H1 (cell line): ENCODE results near the gene MARK4. TPM values are rescaled to one million over a fixed set of nuclear protein-coding genes. Genes with fewer than 3 reads are reported as not detected.
A peak's percentile ranks its signal among the peaks of the same experiment; 100 is the strongest.

Source experiments
- CTCF ChIA-PET: fragments of 300-600 bp; sonication (Branson Sonifier 250); formaldehyde crosslinking; loops from one replicate; lab custom pipeline; 2021; ENCODE audit not compliant: partially characterized antibody; lab: Charles Lee
- POLR2A ChIA-PET: fragments of 300-600 bp; sonication (Branson Sonifier 250); formaldehyde crosslinking; loops from one replicate; lab custom pipeline; 2021; ENCODE audit warnings: inconsistent platforms; ENCODE audit not compliant: partially characterized antibody; lab: Charles Lee
- DNase-seq, 2 experiments: peaks; one replicate each; pipeline versions ENCODE4 v3.0.0 to v3.0.0-alpha.2; 2010 to 2022; ENCODE audit warnings: low spot score in 2 of 2, low read depth in 1 of 2, mixed read lengths in 1 of 2
- FAIRE-seq: peaks from 2 replicates; lab custom pipeline; 2011; peaks lifted over from hg19 to GRCh38; lab: Jason Lieb, UNC
- H2AFZ ChIP-seq: 2 replicates; pipeline ENCODE4 v1.8.1; 2012; ENCODE audit warnings: low read length, inconsistent platforms
- H2AK5ac ChIP-seq: 2 replicates; pipeline ENCODE4 v1.6.1; 2013; ENCODE audit warnings: low read depth, low read length
- H2BK120ac ChIP-seq: replicated peaks from 2 replicates; pipeline ENCODE3; 2013; ENCODE audit warnings: low read depth, low read length, inconsistent platforms
- H2BK12ac ChIP-seq: 2 replicates; pipeline ENCODE4 v1.6.1; 2013; ENCODE audit warnings: low read depth, low read length
- H2BK15ac ChIP-seq: 2 replicates; pipeline ENCODE4 v1.6.1; 2013; ENCODE audit warnings: low read length
- H2BK20ac ChIP-seq: 2 replicates; pipeline ENCODE4 v1.6.1; 2013; ENCODE audit warnings: low read length
- H2BK5ac ChIP-seq: 2 replicates; pipeline ENCODE4 v1.6.1; 2013; ENCODE audit warnings: low read depth, low read length
- H3K14ac ChIP-seq: 2 replicates; pipeline ENCODE4 v1.6.1; 2013; ENCODE audit warnings: inconsistent platforms; ENCODE audit not compliant: insufficient read length
- H3K18ac ChIP-seq: 2 replicates; pipeline ENCODE4 v1.6.1; 2013; ENCODE audit warnings: low read length; ENCODE audit errors: extremely low read depth
- H3K23ac ChIP-seq: 2 replicates; pipeline ENCODE4 v1.6.1; 2013; ENCODE audit warnings: inconsistent platforms; ENCODE audit not compliant: insufficient read length
- H3K23me2 ChIP-seq: 2 replicates; pipeline ENCODE4 v1.6.1; 2013; ENCODE audit warnings: low read depth, low read length
- H3K27ac ChIP-seq: 2 replicates; pipeline ENCODE4 v1.6.1; 2011; ENCODE audit warnings: low read depth, low read length, inconsistent platforms
- H3K27me3 ChIP-seq, 4 experiments: replicated peaks in 1 of 4; 1 replicate in 1 of 4; 2 replicates in 3 of 4; pipeline versions ENCODE4 v1.6.1 to v1.8.1; 2011 to 2013; ENCODE audit warnings: low read length in 3 of 4, mild to moderate bottlenecking in 3 of 4, inconsistent platforms in 2 of 4, mixed read lengths in 2 of 4, moderate library complexity in 1 of 4; ENCODE audit not compliant: control insufficient read depth in 3 of 4, insufficient read depth in 3 of 4; ENCODE audit errors: extremely low read depth in 1 of 4
- H3K36me3 ChIP-seq, 4 experiments: 2 replicates each; pipeline versions ENCODE4 v1.6.1 to v1.8.1; 2011 to 2013; ENCODE audit warnings: mild to moderate bottlenecking in 4 of 4, low read length in 3 of 4, moderate library complexity in 2 of 4, control low read depth in 1 of 4, inconsistent platforms in 1 of 4; ENCODE audit not compliant: insufficient read depth in 4 of 4, control insufficient read depth in 2 of 4
- H3K4ac ChIP-seq: replicated peaks from 2 replicates; pipeline ENCODE3; 2013; ENCODE audit warnings: low read length, low read depth, mixed read lengths, inconsistent platforms; ENCODE audit not compliant: insufficient read length
- H3K4me1 ChIP-seq, 4 experiments: replicated peaks in 1 of 4; 1 replicate in 1 of 4; 2 replicates in 3 of 4; pipeline versions ENCODE4 v1.6.1 to v1.8.1; 2011 to 2013; ENCODE audit warnings: low read length in 3 of 4, inconsistent platforms in 2 of 4, mixed read lengths in 1 of 4; ENCODE audit not compliant: insufficient read depth in 4 of 4, control insufficient read depth in 3 of 4
- H3K4me2 ChIP-seq, 2 experiments: 2 replicates each; pipeline versions ENCODE4 v1.6.1 to v1.8.1; 2011 to 2013; ENCODE audit warnings: low read depth in 2 of 2, low read length in 2 of 2, control low read depth in 1 of 2, inconsistent platforms in 1 of 2, mild to moderate bottlenecking in 1 of 2; ENCODE audit not compliant: insufficient read depth in 1 of 2
- H3K4me3 ChIP-seq, 4 experiments: fragments of 200-600, 300-600 bp in 1 of 4; sonication (generic), shearing (Covaris generic), sonication (Bioruptor Twin) in 1 of 4; 2 replicates each; pipeline versions ENCODE4 v1.5.1 to v1.8.1; 2011 to 2016; ENCODE audit warnings: low read length in 4 of 4, low read depth in 3 of 4, control low read depth in 2 of 4, inconsistent platforms in 2 of 4, mild to moderate bottlenecking in 2 of 4, mixed read lengths in 1 of 4, moderate library complexity in 1 of 4; ENCODE audit not compliant: insufficient read depth in 2 of 4; ENCODE audit errors: extremely low read depth in 1 of 4
- H3K56ac ChIP-seq: replicated peaks from 2 replicates; pipeline ENCODE3; 2013; ENCODE audit warnings: low read depth, mild to moderate bottlenecking, mixed read lengths, low read length, inconsistent platforms; ENCODE audit not compliant: insufficient read length
- H3K79me1 ChIP-seq: 2 replicates; pipeline ENCODE4 v1.6.1; 2013; ENCODE audit warnings: low read depth, low read length, control low read depth
- H3K79me2 ChIP-seq, 2 experiments: 2 replicates each; pipeline versions ENCODE4 v1.6.1 to v1.8.1; 2012 to 2013; ENCODE audit warnings: low read length in 2 of 2, mild to moderate bottlenecking in 2 of 2, inconsistent platforms in 1 of 2; ENCODE audit not compliant: insufficient read depth in 2 of 2, control insufficient read depth in 1 of 2
- H3K9ac ChIP-seq, 4 experiments: replicated peaks in 1 of 4; 1 replicate in 1 of 4; 2 replicates in 3 of 4; pipeline versions ENCODE4 v1.6.1 to v1.8.1; 2011 to 2013; ENCODE audit warnings: low read depth in 3 of 4, low read length in 3 of 4, control low read depth in 2 of 4, mild to moderate bottlenecking in 2 of 4, moderate library complexity in 2 of 4, inconsistent platforms in 1 of 4; ENCODE audit errors: extremely low read depth in 1 of 4
- H3K9me3 ChIP-seq, 2 experiments: 2 replicates each; pipeline versions ENCODE4 v1.6.1 to v1.8.1; 2012 to 2013; ENCODE audit warnings: mild to moderate bottlenecking in 2 of 2, moderate library complexity in 2 of 2, control low read depth in 1 of 2, inconsistent platforms in 1 of 2, low read depth in 1 of 2, low read length in 1 of 2, mixed read lengths in 1 of 2; ENCODE audit not compliant: insufficient read depth in 2 of 2
- H4K20me1 ChIP-seq, 2 experiments: replicated peaks in 1 of 2; 2 replicates each; pipeline versions ENCODE3 to v1.8.1; 2011 to 2013; ENCODE audit warnings: inconsistent platforms in 2 of 2, low read length in 2 of 2, mild to moderate bottlenecking in 1 of 2; ENCODE audit not compliant: insufficient read depth in 2 of 2, control insufficient read depth in 1 of 2
- H4K5ac ChIP-seq: 2 replicates; pipeline ENCODE4 v1.6.1; 2013; ENCODE audit warnings: low read length, low read depth, mixed read lengths, inconsistent platforms; ENCODE audit not compliant: insufficient read length
- H4K8ac ChIP-seq: 2 replicates; pipeline ENCODE4 v1.8.0; 2013; ENCODE audit warnings: mild to moderate bottlenecking, moderate library complexity, low read length, inconsistent platforms; ENCODE audit not compliant: insufficient read depth; ENCODE audit errors: extremely low read depth
- H4K91ac ChIP-seq: replicated peaks from 2 replicates; pipeline ENCODE3; 2013; ENCODE audit warnings: low read length, mixed read lengths, inconsistent platforms; ENCODE audit not compliant: insufficient read length
- CHD1 ChIP-seq: IDR thresholded peaks from 2 replicates; pipeline ENCODE4 v1.6.1; 2012; ENCODE audit warnings: low read depth, low read length, improper control_type of control experiment
- CHD2 ChIP-seq: IDR thresholded peaks from 2 replicates; pipeline ENCODE4 v1.6.1; 2012; ENCODE audit warnings: low read length, improper control_type of control experiment
- CREB1 ChIP-seq: IDR thresholded peaks from 2 replicates; pipeline ENCODE4 v1.6.1; 2012; ENCODE audit warnings: inconsistent platforms
- EGR1 ChIP-seq: IDR thresholded peaks from 2 replicates; pipeline ENCODE4 v1.6.1; 2011; ENCODE audit warnings: low read depth, low read length, borderline replicate concordance
- EP300 ChIP-seq, 2 experiments: IDR thresholded peaks; 1 replicate in 1 of 2; 2 replicates in 1 of 2; pipeline ENCODE4 v1.6.1; 2011 to 2012; ENCODE audit warnings: low read depth in 2 of 2, low read length in 2 of 2, mild to moderate bottlenecking in 2 of 2, borderline replicate concordance in 1 of 2, inconsistent platforms in 1 of 2, moderate library complexity in 1 of 2
- KDM4A ChIP-seq: IDR thresholded peaks from one replicate; pipeline ENCODE4 v1.7.1; 2012; ENCODE audit warnings: low read depth, mild to moderate bottlenecking, moderate library complexity, low read length, inconsistent platforms; ENCODE audit not compliant: severe bottlenecking
- MAFK ChIP-seq: IDR thresholded peaks from 2 replicates; pipeline ENCODE4 v1.6.1; 2012; ENCODE audit warnings: low read depth, mild to moderate bottlenecking, improper control_type of control experiment, low read length
- NRF1 ChIP-seq: IDR thresholded peaks from 2 replicates; pipeline ENCODE4 v1.6.1; 2011; ENCODE audit warnings: mild to moderate bottlenecking, low read depth, low read length, improper control_type of control experiment
- POLR2AphosphoS5 ChIP-seq: IDR thresholded peaks from 2 replicates; pipeline ENCODE4 v1.6.1; 2011; ENCODE audit warnings: low read depth, low read length
- POU5F1 ChIP-seq: IDR thresholded peaks from 2 replicates; pipeline ENCODE4 v1.6.1; 2011; ENCODE audit warnings: low read depth, mild to moderate bottlenecking, low read length, moderate library complexity
- SIX5 ChIP-seq: IDR thresholded peaks from 2 replicates; pipeline ENCODE4 v1.6.1; 2011; ENCODE audit warnings: mild to moderate bottlenecking, low read depth, low read length
- SP1 ChIP-seq: IDR thresholded peaks from 2 replicates; pipeline ENCODE4 v1.6.1; 2011; ENCODE audit warnings: low read depth, low read length
- USF2 ChIP-seq: IDR thresholded peaks from 2 replicates; pipeline ENCODE4 v1.6.1; 2011; ENCODE audit warnings: low read length, improper control_type of control experiment
- WGBS, 2 experiments: shearing (Covaris generic) in 1 of 2; methylation state at CpG; one replicate each; pipeline versions ENCODE4 v1.1.6 to v1.1.7; 2013 to 2015; ENCODE audit warnings: low lambda C conversion rate in 2 of 2, mixed read lengths in 2 of 2, inconsistent platforms in 1 of 2, low coverage in 1 of 2, missing lambda C conversion rate in 1 of 2; ENCODE audit not compliant: insufficient replicate concordance in 2 of 2, insufficient coverage in 1 of 2, insufficient read length in 1 of 2; ENCODE audit errors: extremely low coverage in 1 of 2, missing lambda C conversion rate in 1 of 2; 5-methylcytosine and 5-hydroxymethylcytosine counted together
- polyA plus RNA-seq, 7 experiments: library from polyadenylated mRNA; depleted of rRNA in 3 of 7; stranded (reverse) in 5 of 7; unstranded in 2 of 7; fragments of >200 nt in 5 of 7; fragments of 200-250 nt in 2 of 7; gene quantifications; 1 replicate in 5 of 7; 2 replicates in 1 of 7; 4 replicates in 1 of 7; pipeline versions ENCODE4 v1.2.1 to v1.2.3, GENCODE V29; 2011 to 2013; ENCODE audit warnings: missing spikeins in 2 of 7, mixed read lengths in 2 of 7
- total RNA-seq: library from RNA; stranded (reverse); fragmentation: NEBNext Ultra II Directional; extraction: Animal tissue kit (Norgen Biotek cat#: 25700); gene quantifications from 2 replicates; pipeline ENCODE4 v1.2.1, GENCODE V29; 2021

MARK4 gene
- total and polyA plus RNA-seq, 2 of the 8 experiments (the other 6 are each of a cell fraction or from before 2014, with no cell fraction given) = 12.3 to 49.8 TPM

DNA sequence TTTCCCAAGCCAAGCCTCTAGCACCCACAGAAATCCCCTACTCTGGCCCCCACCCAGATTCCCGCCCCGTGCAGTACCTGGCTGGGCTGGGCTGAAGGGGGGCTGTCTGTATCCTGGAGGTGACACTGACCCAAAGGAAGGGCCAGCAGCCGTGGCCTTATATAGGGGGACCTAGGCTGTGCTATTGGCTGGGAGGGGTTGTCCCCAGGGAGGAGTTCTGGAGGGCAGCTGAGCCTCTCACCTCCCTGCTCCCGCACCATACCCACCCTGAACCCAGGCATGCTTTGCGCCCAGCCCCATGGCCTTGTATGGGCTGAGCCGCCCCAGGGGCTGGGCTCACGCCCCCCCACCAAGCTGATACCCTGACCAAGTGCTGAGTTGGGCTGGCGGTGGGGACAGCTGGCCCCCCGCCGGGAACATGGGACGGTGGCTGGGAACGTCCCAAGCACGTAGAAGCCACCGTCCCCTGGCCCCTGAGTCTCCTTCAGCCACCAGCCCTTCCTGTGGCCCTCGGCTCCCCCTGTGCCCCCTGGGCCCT, 71.7 kb downstream of the MARK4 start, which contains the start of gene CKM:
CKM (minus strand) TSS at position 132 of the 538 bp plus-strand sequence. CDS start 3,162 bp downstream, outside the sequence.
- Histone ChIP-seq H3K36me3 (no peaks in the 10 kb centered on the region), H3K27ac (no peak within 1 kb of the TSS), H4K8ac (peak within 1 kb of the TSS; percentile 62), H3K9me3 (no peaks in the 10 kb centered on the region), H3K23me2 (peaks cover 3% of the 10 kb centered on the region; the same call in 1 of the 2 replicates), H3K56ac (no peak within 1 kb of the TSS), H3K79me1 (no peaks in the 10 kb centered on the region), H3K4me2 (peak within 1 kb of the TSS; percentile 42 to 71), H3K18ac (peak within 1 kb of the TSS; percentile 93), H3K4me3 (peak within 1 kb of the TSS in 3 of 4 experiments; percentile 1 to 52 (median 26); a peak in 5 of 8 replicates), H2BK120ac (no peak within 1 kb of the TSS), H2BK12ac (peak within 1 kb of the TSS; percentile 80; the same call in 1 of the 2 replicates), H3K23ac (no peak within 1 kb of the TSS), H4K91ac (peak within 1 kb of the TSS; percentile 45), H3K9ac (no peak within 1 kb of the TSS; a peak in 1 of 7 replicates), H3K79me2 (no peaks in the 10 kb centered on the region), H3K14ac (no peak within 1 kb of the TSS), H2AFZ (peak within 1 kb of the TSS; percentile 74; the same call in 1 of the 2 replicates), H2BK20ac (no peak within 1 kb of the TSS; the same call in 1 of the 2 replicates), H2BK15ac (peak within 1 kb of the TSS; percentile 88; the same call in 1 of the 2 replicates), H2BK5ac (0 out of 2 replicates have a peak within 1 kb of the TSS, but pooled peaks have one; percentile 44), H3K27me3 (peaks cover 0 to 14% (median 13%) of the 10 kb centered on the region in 4 experiments; a peak in 5 of 7 replicates), H4K20me1 (peaks cover 0 to 2% of the 10 kb centered on the region in 2 experiments), H4K5ac (no peak within 1 kb of the TSS), H3K4ac (peak within 1 kb of the TSS; percentile 13), H2AK5ac (no peak within 1 kb of the TSS), H3K4me1 (peaks cover 2 to 18% (median 6%) of the 10 kb centered on the region in 4 experiments; a peak in 6 of 7 replicates)
- CTCF ChIA-PET = interaction anchor here (0.7 to 1.6 kb wide), 2 partner anchors 122 to 179 kb away, joined by 3 to 5 read pairs; no protein-coding TSS in a partner anchor
- FAIRE-seq (no peak), DNase-seq (no peak)
- 78% methylated on average over 9 of the region's 15 CpGs; no CpG with 5 or more reads in 1 of the 2 experiments for WGBS, 2 experiments
- POLR2A ChIA-PET = no interaction called here
- TF ChIP-seq POU5F1 (no peak), POLR2AphosphoS5 (no peak), KDM4A (no peak), SIX5 (no peak), CHD1 (no peak), SP1 (no peak), USF2 (no peak), CREB1 (no peak), EGR1 (no peak), EP300 (IDR thresholded peaks at IDR 0.05; ENCODE audit: borderline replicate concordance in 1 of 2, low read depth in 2 of 2, low read length in 2 of 2) (no peak), CHD2 (no peak), MAFK (no peak), NRF1 (no peak)
